GM19043 (cell line): Measurements from ENCODE around the gene NPS.
A peak's percentile ranks its signal among the peaks of the same experiment; 100 is the strongest.

Experiments
- ATAC-seq: cut with Tn5 transposase; IDR thresholded peaks from one replicate; pipeline ENCODE4 v1.9.1; 2021; ENCODE audit warnings: low read depth; ENCODE audit not compliant: unreplicated experiment

Gene NPS

GRCh38 chr10:127553417-127553816 is 4.3 kb downstream of the NPS start:
- no peak for ATAC-seq

- ATAC-seq, result no peak
Measured at GRCh38 chr10:127556916-127557315, 7.8 kb downstream of the NPS start.

GRCh38 chr10:127561647-127562046 is 12.5 kb downstream of the NPS start:
- ATAC-seq, result no peak

GRCh38 chr10:127563718-127564553 is 14.8 kb downstream of the NPS start:
- ATAC-seq, result peak; percentile 72

GRCh38 chr10:127564644-127565043 is 15.5 kb downstream of the NPS start:
- ATAC-seq, result no peak

- ATAC-seq, result no peak
Measured at GRCh38 chr10:127565583-127565982, 16.5 kb downstream of the NPS start.

GRCh38 chr10:127569210-127569609 is 20.1 kb downstream of the NPS start:
- ATAC-seq, result no peak

- ATAC-seq, result no peak
Measured at GRCh38 chr10:127570036-127570435, 20.9 kb downstream of the NPS start.

GRCh38 chr10:127571386-127571785 is 22.3 kb downstream of the NPS start:
- no peak for ATAC-seq

GRCh38 chr10:127576051-127576450 is 26.9 kb downstream of the NPS start:
- ATAC-seq, result no peak

- no peak for ATAC-seq
Measured at GRCh38 chr10:127576740-127577161, 27.6 kb downstream of the NPS start.

- no peak for ATAC-seq
Measured at GRCh38 chr10:127577376-127578258, 28.5 kb downstream of the NPS start.

- ATAC-seq, result no peak
Measured at GRCh38 chr10:127578259-127578960, 29.3 kb downstream of the NPS start.

- ATAC-seq, result no peak
Measured at GRCh38 chr10:127578961-127579305, 29.8 kb downstream of the NPS start.

GRCh38 chr10:127579640-127580039 is 30.5 kb downstream of the NPS start:
- ATAC-seq, result no peak

- ATAC-seq, result no peak
Measured at GRCh38 chr10:127580822-127581221, 31.7 kb downstream of the NPS start.

- ATAC-seq, result no peak
Measured at GRCh38 chr10:127585519-127586023, 36.5 kb downstream of the NPS start.

- ATAC-seq, result no peak
Measured at GRCh38 chr10:127587668-127588365, 38.7 kb downstream of the NPS start.

- no peak for ATAC-seq
Measured at GRCh38 chr10:127592586-127592985, 43.5 kb downstream of the NPS start.

- ATAC-seq, result no peak
Measured at GRCh38 chr10:127600479-127600878, 51.4 kb downstream of the NPS start.
